IPS DF 6.9 (cell line): ENCODE measurements around the gene MAP4K4.

ENCODE experiments used
- DNase-seq: peaks from one replicate; pipeline ENCODE4 v3.0.0-alpha.2; 2013; ENCODE audit warnings: low read depth, low spot score
- H3K27ac ChIP-seq: one replicate; pipeline ENCODE4 v1.5.1; 2013; ENCODE audit warnings: low read length, control low read depth
- H3K27me3 ChIP-seq: 2 replicates; pipeline ENCODE4 v1.6.1; 2013; ENCODE audit warnings: mild to moderate bottlenecking, low read length; ENCODE audit not compliant: control insufficient read depth, insufficient read depth
- H3K36me3 ChIP-seq: 2 replicates; pipeline ENCODE4 v1.6.1; 2013; ENCODE audit warnings: low read length; ENCODE audit not compliant: control insufficient read depth, insufficient read depth
- H3K4me1 ChIP-seq: 2 replicates; pipeline ENCODE4 v1.6.1; 2013; ENCODE audit warnings: low read length; ENCODE audit not compliant: control insufficient read depth, insufficient read depth
- H3K4me3 ChIP-seq: 2 replicates; pipeline ENCODE4 v1.5.1; 2013; ENCODE audit warnings: mild to moderate bottlenecking, low read length
- H3K9me3 ChIP-seq: 2 replicates; pipeline ENCODE4 v1.6.1; 2013; ENCODE audit warnings: low read length, inconsistent platforms; ENCODE audit not compliant: control insufficient read depth, insufficient read depth
- WGBS: extraction: QIAGEN DNeasy Blood & Tissue Kit; methylation state at CpG from one replicate; pipeline ENCODE4 v1.1.7; 2013; ENCODE audit warnings: mixed read lengths, missing lambda C conversion rate; ENCODE audit not compliant: insufficient read length, insufficient coverage; 5-methylcytosine and 5-hydroxymethylcytosine counted together

Gene MAP4K4

DNA sequence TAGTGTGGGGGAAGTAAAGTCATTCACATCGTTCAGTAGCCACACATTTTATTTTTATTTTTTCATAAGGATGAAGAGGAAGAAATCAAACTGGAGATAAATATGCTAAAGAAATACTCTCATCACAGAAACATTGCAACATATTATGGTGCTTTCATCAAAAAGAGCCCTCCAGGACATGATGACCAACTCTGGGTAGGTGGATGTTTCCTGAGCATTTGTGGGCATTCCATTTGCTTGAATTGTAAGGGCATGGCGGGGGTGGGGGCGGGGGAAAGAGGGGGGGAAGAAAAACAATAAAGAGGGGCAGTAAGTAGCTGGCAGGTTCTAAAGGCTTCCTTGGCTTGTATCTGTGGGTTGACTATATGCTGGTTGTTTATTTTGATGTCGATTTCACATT, 126.4 kb downstream of the MAP4K4 start:
- no peaks in the 10 kb centered on the region for H3K9me3 ChIP-seq
- DNase-seq = no peak
- H3K36me3 ChIP-seq = 0 out of 2 replicates have a peak, but pooled peaks cover 3% of the 10 kb centered on the region
- 0 out of 2 replicates have a peak, but pooled peaks cover 1% of the 10 kb centered on the region for H3K4me1 ChIP-seq
- no peaks in the 10 kb centered on the region for H3K27me3 ChIP-seq
- no CpG with 5 or more reads among the region's 4 CpGs for WGBS
- no peak overlapping the region for H3K4me3 ChIP-seq
- no peak overlapping the region for H3K27ac ChIP-seq

DNA sequence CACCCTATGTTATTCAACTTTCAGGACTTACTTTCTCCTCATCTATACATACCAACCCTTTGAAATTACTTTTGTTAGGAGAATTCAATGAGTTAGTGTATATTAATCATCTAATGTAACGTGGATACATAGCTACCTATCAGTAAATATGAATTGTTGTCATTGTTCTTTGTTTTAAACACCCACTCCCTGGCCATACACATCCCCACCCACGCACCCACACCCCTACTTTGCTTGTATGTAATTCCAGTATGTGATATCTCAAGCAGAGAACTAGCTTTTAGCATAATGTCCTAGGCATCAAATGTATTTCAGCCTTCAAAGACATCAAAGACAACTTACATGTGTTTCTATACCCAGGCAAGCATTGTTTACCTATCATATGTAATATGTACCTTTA, 129.2 kb downstream of the MAP4K4 start:
- no peak overlapping the region for H3K27ac ChIP-seq
- H3K27me3 ChIP-seq = no peaks in the 10 kb centered on the region
- DNase-seq = no peak
- no CpG with 5 or more reads among the region's 2 CpGs for WGBS
- H3K9me3 ChIP-seq = no peaks in the 10 kb centered on the region
- peaks cover 9% of the 10 kb centered on the region; the same call in 1 of the 2 replicates for H3K36me3 ChIP-seq
- H3K4me3 ChIP-seq = no peak overlapping the region
- H3K4me1 ChIP-seq = no peaks in the 10 kb centered on the region

DNA sequence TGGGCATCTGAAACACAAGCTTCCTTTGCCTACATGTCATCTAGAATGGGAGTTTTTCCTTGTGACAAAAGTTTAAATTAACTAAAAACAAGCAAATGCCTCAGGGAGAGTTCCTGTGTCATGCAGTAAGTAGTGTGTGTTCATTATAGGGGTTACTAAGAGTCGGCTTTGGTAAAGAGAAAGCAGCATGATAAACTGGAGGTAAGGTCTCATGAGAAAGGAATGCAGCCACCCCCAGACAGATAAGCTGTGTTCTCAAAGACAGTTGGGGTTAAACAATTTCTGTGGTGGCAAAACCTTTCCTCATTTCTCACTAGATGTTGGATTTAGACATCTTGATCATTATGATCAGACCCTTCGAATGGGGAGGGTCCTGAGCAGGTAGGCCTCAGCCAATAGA, 129.7 kb downstream of the MAP4K4 start:
- H3K4me3 ChIP-seq = no peak overlapping the region
- no peak overlapping the region for H3K27ac ChIP-seq
- peaks cover 10% of the 10 kb centered on the region; the same call in 1 of the 2 replicates for H3K36me3 ChIP-seq
- no peaks in the 10 kb centered on the region for H3K9me3 ChIP-seq
- no peak for DNase-seq
- H3K4me1 ChIP-seq = no peaks in the 10 kb centered on the region
- no peaks in the 10 kb centered on the region for H3K27me3 ChIP-seq
- no CpG with 5 or more reads among the region's 2 CpGs for WGBS

DNA sequence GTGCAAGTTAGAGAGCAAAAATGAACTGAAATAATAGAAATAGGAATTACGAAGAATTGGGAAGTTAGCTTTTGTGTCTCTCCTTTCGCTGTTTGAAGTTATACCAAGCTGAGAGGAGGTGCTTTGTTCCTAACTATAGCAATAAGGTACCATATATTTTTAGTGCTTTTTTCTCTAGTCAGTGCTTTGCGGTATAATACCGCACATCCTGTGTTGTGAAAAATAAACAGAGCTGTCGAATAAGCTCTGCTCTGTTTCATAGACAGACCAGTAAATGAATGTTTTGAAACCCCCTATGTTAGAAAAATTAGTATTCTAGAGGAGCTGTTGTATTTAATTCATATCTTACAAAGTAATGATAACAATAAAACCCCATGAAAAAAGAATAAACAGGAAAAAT, 130.8 kb downstream of the MAP4K4 start:
- WGBS = 100% methylated on average over 1 of the region's 5 CpGs
- Histone ChIP-seq H3K36me3 (peaks cover 10% of the 10 kb centered on the region; the same call in 1 of the 2 replicates), H3K27me3 (no peaks in the 10 kb centered on the region), H3K27ac (no peak overlapping the region), H3K4me1 (no peaks in the 10 kb centered on the region), H3K9me3 (no peaks in the 10 kb centered on the region), H3K4me3 (no peak overlapping the region)
- DNase-seq = no peak

DNA sequence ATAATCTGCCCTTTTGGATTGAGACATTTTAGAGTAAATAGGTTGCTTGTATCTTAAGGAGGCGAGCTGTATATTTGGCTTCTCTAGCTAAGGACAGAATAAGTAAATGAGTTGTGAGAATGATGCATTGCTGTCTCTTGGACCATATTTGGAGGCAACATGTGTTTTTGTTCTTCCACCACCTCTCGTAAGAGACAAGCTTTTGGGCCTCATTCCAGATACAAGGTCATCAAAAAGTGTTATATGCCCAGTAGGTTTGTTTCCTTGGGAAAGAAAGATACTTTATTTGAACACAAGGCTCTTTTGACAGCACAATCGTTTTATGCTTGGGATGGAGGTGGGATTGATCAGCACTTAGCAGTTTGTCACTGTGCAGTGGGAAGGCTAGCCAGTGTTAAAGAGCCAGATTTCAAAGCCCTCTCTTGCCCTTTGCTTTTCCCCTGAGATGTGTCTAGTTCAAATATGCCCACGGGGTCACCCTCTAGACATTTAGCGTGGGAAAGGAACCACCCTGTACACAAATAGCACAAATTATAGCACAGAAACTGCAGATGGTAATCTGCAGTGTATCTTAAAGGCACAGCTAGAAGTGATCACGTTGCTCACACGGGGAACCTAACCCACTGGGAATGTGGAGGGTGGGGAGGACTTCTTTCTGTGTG, 131.3 kb downstream of the MAP4K4 start:
- Histone ChIP-seq H3K27me3 (no peaks in the 10 kb centered on the region), H3K4me3 (no peak overlapping the region), H3K4me1 (no peaks in the 10 kb centered on the region), H3K9me3 (no peaks in the 10 kb centered on the region), H3K36me3 (peaks cover 10% of the 10 kb centered on the region; the same call in 1 of the 2 replicates), H3K27ac (no peak overlapping the region)
- no peak for DNase-seq
- WGBS = no CpG with 5 or more reads among the region's 7 CpGs

DNA sequence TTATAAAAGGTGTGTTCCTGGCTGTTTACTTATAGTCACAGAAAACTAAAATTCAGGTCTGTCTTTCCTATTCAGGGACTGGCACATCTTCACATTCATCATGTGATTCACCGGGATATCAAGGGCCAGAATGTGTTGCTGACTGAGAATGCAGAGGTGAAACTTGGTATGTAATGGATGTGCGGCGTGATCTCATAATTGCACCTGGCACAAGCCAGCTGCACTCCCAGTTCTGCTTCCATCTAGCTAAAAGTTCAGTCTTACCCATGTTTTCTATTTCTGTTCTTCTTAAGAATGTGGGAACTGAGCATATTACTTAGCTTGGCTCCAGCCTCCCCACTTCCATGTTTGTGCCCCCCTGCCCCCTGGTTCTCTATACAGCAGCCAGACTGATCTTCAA, 131.9 kb downstream of the MAP4K4 start:
- Histone ChIP-seq H3K27me3 (no peaks in the 10 kb centered on the region), H3K9me3 (no peaks in the 10 kb centered on the region), H3K27ac (no peak overlapping the region), H3K4me1 (no peaks in the 10 kb centered on the region), H3K4me3 (no peak overlapping the region), H3K36me3 (peaks cover 10% of the 10 kb centered on the region; the same call in 1 of the 2 replicates)
- no CpG with 5 or more reads among the region's 3 CpGs for WGBS
- DNase-seq = no peak

DNA sequence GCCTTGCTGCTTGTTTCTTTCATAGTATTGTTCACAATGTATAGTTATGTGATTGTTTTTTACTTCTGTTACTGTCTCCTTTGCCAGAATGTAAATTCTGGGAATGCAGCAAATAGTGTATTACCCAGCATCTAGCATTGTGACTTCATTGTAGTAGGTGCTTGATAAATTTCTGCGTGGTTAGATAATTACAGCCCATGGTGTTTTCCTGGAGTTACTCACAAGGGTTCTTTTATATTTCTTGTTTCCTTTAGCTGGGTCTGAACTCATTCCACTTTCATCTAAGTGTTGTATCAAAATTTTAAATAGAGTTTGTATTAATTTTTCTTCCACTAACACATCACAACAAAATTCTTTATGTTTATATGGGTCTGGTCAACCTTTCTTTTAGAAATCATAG, 132.6 kb downstream of the MAP4K4 start:
- no CpG with 5 or more reads among the region's 1 CpG for WGBS
- Histone ChIP-seq H3K4me1 (no peaks in the 10 kb centered on the region), H3K4me3 (no peak overlapping the region), H3K9me3 (no peaks in the 10 kb centered on the region), H3K27me3 (no peaks in the 10 kb centered on the region), H3K27ac (no peak overlapping the region), H3K36me3 (peaks cover 10% of the 10 kb centered on the region; the same call in 1 of the 2 replicates)
- no peak for DNase-seq

DNA sequence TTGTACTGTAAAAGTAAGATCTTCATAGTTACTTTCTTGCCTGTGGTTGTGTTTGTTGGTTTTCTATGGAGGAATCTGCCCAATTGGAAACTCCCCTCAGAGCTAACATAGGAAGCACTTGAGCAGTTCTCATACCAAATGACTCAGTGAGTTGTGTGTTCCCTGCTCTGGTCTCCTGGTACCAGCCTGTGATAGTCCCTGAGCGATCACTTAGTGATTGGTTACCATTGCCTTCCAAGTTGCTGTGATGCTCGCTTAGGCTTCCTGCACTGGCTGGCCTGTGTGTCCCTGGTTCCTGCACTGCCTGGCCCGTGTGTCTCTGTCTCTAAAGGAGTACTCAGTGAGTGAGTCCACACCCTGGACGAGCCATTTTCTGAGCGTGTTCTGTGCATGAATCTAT, 133.0 kb downstream of the MAP4K4 start:
- Histone ChIP-seq H3K4me3 (no peak overlapping the region), H3K36me3 (peaks cover 10% of the 10 kb centered on the region; the same call in 1 of the 2 replicates), H3K4me1 (no peaks in the 10 kb centered on the region), H3K27me3 (no peaks in the 10 kb centered on the region), H3K9me3 (no peaks in the 10 kb centered on the region), H3K27ac (no peak overlapping the region)
- WGBS = no CpG with 5 or more reads among the region's 5 CpGs
- no peak for DNase-seq

DNA sequence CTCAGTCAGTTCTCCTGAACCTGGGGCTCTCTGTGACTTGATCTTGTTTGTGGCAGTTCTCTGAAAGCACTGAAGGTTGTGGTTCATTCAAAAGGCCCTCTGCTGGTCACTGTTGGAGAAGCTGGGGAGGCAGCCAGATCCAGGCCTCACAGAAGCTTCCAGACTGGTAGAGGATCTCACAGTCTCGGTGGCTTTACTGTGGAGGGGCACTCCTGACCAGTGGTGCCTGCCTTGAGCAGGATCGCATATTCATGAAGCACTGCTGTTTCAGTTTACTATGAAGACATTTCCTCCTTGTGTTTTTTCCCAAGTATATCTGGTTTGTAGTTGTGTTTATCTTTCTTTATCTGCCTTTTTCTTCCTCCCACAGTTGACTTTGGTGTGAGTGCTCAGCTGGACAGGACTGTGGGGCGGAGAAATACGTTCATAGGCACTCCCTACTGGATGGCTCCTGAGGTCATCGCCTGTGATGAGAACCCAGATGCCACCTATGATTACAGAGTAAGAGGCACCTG, 133.9 kb downstream of the MAP4K4 start:
- Histone ChIP-seq H3K27ac (no peak overlapping the region), H3K9me3 (no peaks in the 10 kb centered on the region), H3K36me3 (peaks cover 10% of the 10 kb centered on the region; the same call in 1 of the 2 replicates), H3K4me1 (no peaks in the 10 kb centered on the region), H3K4me3 (no peak overlapping the region), H3K27me3 (no peaks in the 10 kb centered on the region)
- WGBS = no CpG with 5 or more reads among the region's 5 CpGs
- no peak for DNase-seq

DNA sequence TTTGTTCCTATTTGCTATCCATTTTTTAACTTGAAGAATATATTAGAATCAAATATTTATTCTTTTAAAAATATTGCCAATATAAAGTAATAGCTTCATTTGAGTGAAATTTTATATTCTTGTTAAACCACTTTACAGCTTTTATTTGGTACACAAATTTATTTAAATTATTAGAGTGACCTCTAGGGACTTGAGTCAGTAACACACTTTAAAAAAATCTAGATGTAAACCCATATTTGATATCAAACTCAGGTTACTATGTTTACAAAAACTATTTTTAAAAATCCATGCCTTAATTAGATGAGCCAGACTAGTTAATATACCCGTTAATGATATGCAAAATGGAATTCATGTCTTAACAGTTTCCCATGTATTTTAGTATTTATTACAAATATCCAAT, 134.6 kb downstream of the MAP4K4 start:
- no peak for DNase-seq
- Histone ChIP-seq H3K36me3 (peaks cover 10% of the 10 kb centered on the region; the same call in 1 of the 2 replicates), H3K27ac (no peak overlapping the region), H3K4me3 (no peak overlapping the region), H3K9me3 (no peaks in the 10 kb centered on the region), H3K4me1 (no peaks in the 10 kb centered on the region), H3K27me3 (no peaks in the 10 kb centered on the region)
- WGBS = no CpG with 5 or more reads among the region's 1 CpG
